HG03139 (cell line): Measurements from ENCODE around the gene PLXNA1.

Experiments
- ATAC-seq: cut with Tn5 transposase; IDR thresholded peaks from one replicate; pipeline ENCODE4 v1.9.1; 2021; ENCODE audit not compliant: unreplicated experiment

Gene PLXNA1

DNA sequence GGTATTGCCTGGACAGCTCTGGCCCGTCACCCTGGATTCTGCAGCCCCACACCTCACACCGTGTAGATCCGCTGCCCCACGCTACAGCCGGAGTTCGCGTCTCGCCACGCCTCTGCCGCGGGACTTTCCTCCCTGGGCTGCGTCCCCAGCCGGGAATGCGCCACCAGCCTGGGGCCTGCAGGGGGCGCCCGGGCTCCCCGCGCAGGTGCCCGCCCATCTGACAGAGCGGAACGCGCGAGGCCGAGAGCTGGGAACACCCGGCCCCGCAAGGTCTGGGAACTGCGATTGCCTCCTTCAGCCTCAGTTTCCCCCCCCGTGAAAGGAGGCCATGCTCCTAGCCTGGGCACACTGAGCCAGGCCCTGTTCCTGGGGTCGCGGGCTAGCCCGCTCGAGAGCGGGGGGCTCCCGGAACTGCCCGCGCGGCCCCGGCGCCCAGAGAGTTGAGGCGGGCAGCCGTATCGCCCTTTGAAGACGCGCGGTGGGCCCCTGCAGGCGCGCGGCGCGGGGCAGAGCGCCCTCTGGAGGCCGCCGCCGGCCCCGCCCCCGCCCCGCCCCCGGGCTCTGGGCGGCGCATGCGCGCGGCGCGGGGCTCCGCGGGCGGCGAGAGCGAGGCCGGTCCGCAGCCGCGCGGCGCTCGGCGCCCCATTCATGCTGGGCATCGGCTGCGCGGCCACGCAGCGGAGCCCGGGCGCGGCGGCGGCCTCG lies at the start of gene PLXNA1:
TSS of gene PLXNA1 (plus strand) at position 645 of the 705 bp plus-strand sequence. CDS start 5,479 bp downstream, outside the sequence.
- peak; percentile 69 for ATAC-seq

DNA sequence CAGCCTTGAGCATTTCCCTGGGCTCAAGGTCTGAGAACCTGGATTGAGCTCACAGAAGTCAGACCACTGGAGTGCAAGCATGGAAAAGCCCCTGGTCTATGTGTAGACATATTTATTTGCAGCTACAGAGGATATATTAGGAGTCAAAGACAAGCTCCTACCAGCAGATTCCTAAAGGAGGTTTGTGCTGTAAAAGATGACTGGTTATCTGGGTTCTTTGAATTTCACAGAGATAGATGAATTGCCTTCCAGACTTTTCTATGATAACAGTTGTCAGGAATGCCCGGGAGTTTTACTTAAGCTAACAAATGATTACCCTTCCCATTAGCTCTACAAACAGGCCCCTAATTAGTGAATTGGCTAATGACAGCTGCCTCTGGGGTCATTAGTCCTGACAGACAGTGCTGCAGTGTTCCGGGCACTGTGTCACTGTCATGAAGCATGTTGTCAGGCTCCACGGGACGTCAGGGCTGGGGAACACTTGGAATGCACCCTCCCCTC lies 48.8 kb upstream of the PLXNA1 start:
- ATAC-seq: no peak

DNA sequence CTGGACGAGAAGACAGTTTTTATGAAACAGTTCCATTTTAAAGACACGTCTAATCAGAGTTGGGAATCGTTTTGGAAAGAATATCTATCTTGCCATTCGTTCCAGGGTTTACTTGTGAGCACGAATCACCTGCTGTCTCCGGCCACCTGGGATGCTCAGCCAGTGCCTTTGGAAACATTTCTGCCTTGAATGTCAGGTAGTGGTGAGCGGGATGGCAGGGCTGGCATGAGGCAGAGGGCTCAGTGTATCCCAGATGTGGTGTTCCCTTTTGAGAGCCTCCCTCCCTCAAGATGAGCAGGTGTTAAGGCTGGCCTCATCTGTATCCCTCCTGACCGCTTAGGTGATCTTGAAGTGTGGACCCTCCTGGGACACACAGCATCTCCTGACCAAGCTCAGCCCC lies 47.9 kb upstream of the PLXNA1 start:
- ATAC-seq: no peak

DNA sequence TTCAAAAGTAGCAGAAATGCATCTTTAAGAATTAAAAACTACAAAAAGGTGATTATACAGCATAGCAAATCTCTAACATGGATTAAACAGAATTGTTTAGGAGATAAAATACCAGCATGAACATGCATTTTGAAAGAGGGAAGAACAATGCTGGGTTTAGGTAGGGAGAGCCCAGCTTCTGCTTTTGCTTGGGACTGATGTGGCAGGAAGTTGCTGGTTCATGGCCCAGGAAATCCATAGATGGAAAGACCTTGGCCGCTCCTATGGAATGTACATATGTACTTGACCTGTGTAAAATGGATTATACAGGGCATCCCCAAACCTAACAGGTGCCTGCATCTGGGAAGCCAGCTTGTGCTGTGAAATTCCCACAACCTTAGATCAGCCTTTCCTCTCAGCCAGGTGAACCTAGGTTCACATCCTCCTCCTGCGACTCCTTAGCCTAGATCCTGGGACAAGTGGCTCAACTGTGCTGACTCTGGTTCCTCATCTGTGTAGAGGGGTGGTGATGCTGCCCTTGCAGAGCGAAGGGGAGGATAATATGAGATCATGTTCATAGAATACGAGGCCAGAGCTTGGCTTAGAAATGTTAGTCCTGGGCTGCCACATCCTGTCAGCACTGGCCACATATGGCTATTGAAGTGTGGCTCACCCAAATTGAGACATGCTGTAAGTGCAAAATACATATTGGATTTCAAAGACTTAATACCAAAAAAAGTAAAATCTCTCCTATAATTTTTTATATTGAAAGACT lies 47.0 kb upstream of the PLXNA1 start:
- no peak for ATAC-seq

DNA sequence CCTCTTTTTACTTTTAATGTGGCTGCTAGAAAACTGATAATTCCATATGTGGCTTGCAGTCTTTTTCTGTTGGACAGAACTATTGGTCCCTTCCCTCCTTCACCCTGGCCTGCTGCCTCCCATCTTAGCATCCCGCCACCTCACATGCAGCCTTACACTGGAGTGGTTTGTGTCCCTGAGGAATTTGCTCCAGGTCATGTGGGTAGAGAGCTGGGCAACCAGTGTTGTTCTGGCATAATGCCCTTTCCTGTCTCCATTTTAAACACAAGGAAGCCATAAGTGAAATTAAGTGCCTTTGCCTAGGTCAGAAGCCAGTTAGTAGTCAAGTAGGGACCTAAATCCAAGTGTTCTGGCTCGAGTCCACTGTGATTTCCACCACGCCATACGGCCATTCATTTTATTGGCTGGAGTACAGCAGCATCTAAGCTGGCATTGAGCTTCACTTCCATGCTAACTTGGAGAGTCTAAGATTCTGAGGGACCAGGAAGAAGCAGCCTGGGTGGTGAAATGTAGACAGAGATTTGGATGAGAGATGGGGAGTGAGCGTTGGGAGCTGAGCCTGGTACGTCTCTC lies 46.0 kb upstream of the PLXNA1 start:
- ATAC-seq: no peak

DNA sequence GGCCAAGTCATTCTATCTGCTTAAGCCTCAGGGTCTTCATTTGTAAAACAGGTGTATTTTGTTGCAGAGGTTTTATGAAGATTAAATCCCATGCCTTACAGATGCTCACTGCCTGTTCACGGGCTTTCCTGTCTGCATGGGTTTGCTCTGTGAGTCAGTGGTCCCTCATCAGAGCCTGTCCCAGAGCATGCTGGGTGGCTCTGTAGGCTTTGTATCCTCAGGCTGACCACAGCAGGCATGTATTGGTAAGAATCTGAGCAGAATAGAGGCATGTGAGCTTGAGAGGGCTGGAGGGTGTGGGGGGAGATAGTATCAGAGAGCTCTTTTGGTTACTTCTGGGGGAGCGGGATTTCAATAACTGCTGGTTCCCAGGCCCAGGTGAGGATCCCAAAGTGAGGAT lies 45.4 kb upstream of the PLXNA1 start:
- no peak for ATAC-seq

DNA sequence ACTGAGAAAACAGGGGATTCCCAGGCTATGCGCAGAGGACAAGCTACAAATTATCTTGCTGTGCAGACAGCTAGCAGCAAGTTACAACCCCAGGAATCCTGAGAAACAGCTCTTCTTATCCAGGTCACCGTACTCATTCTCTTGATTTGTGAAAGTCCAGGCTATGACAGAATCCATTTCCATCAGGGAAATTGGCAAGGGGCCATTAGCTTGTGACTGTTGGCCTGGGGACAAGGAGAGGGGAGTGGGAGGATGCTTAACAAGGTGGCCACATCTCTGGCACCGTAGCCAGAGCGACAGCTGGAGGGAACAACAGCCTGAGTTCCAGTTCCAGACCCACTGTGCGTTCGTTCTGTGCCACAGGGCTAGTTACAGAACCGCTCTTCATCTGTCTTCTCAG lies 44.9 kb upstream of the PLXNA1 start:
- no peak for ATAC-seq

DNA sequence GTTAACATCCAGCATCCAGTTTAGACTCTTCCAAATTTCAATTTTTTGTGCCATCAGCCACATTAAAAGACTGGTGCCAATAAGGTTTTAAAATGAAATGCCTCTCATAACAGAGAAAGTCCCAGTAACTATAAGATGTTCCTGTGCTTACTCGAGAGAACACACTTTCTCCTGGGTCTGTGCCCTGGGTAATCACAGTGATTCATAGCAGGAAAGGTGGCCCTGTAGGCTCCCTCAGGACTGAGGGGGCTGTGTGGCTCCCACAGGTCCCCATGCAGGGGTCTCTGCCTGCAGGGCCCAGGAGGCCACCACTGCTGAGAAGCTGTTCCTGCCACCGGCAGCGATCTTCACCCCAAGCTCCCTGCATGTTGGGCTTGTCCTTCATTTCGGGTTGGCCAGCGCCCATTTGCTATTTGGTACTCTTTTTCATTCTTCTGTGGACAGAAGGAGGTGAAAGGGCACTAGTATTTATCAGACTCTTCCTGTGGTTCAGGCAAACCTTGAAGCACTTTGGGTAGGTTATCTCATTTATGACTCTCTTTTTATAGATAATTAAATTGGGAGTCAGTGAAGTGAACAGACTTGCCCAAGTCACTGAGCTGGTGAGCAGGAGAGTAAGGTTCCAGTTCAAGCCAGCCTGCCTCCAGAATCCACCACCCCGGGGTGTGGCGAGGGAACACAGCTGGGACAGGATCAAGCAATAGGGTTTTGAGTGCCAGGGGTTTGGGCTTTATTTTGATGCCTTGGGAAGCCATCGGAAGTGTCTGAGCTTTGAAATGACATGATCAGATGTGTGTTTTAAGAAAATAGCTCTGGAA lies 44.2 kb upstream of the PLXNA1 start:
- no peak for ATAC-seq

DNA sequence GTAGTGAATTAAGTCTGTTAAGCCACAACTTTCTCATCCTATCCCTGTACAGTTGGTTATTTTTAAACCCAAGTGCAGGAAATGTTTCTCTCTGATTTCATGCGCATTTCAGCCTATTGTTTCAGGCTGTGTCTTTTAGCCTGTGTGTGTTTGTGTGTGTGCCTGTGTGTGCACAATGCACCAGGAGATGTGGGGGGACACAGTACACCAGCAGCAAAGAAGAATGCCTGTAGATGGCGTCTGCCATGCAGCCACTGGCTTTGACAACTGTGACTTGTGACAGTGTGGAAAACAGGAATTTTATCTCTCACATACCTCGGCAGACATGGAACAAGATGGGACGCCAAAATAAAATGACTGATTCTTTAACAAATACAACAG lies 43.6 kb upstream of the PLXNA1 start:
- no peak for ATAC-seq

DNA sequence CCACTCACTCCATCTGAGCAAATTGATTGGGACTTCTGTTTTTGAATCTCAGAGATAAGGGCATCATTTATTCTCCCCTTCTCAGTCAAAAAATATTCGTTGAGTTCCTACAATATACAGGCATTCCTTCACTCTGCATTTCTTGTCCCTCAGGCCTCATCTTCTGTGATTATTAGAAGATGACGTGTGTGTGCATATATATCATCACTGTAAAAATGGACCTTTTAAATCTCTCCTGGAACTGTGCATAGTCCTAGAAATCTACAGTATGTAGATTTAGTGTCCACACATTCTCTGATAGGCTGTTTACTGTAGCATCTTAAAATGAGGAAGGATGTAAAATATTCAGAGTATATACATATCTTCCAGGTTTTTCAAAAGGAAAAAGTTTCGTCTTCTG lies 43.2 kb upstream of the PLXNA1 start:
- ATAC-seq: no peak

DNA sequence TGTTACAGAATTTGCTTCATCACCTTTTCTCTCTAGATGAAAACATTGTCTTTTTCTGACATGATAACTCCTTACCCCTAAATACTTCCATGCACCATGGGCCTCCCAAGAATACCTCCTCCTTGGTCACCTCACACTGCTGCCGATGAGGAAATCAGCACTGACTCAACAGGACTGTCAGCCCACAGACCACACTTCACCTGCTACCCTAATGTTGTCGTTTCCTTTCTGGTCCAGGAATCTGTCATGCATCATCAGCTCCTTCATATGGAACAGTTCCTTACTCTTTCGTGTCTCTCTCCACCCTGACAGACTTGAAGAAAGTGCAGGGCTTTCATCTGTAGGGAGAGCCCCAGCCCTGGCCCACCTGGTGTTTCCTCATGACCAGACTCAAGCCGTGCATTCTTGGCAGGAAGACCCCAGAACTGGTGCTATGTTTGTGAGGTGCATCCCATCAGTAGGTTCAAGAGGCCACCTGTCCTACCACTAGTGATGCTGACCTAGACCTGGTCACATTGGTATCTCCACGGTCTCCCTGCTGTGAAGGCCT lies 41.1 kb upstream of the PLXNA1 start:
- no peak for ATAC-seq

DNA sequence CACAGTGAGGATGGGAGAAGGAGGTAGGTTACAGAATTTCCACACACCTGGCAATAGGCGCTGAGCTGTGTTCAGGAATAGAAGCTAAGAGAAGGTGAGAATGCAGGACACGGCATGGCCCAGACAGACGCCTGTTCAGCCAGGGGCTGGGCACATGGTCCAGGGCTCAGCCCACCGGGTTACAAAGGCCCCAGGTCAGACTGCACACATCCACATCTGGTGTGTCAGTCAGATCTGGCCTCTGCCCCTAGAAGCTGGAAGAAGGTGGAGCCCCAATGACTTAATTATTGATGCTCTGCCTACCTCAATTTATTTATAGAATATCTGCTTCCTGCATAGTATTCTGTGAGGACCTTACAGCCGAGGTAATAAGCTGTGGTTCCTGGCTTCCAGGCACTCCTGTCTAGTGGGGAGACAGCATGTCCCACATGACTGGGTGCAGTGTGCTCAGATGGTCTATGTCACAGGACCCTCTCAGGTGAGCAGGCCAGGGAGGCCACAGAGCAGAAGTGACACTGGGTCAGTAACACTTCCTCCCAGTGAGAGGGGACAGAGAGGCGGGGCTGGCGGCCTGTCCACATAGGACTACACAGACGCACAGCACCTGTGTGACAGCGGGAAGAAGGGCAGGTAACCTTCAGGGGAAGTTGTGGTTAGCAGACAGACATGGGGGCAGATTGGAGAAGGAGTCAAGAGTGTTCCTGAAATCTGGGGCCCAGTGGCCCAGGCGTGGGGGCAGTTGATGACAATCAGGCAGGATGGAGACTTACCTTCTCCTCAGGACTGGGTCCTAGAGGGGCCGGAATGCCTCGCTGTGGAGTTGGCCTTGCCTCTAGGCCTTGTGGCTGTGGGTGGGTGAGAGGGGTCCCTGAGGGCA lies 38.6 kb upstream of the PLXNA1 start:
- ATAC-seq: no peak

DNA sequence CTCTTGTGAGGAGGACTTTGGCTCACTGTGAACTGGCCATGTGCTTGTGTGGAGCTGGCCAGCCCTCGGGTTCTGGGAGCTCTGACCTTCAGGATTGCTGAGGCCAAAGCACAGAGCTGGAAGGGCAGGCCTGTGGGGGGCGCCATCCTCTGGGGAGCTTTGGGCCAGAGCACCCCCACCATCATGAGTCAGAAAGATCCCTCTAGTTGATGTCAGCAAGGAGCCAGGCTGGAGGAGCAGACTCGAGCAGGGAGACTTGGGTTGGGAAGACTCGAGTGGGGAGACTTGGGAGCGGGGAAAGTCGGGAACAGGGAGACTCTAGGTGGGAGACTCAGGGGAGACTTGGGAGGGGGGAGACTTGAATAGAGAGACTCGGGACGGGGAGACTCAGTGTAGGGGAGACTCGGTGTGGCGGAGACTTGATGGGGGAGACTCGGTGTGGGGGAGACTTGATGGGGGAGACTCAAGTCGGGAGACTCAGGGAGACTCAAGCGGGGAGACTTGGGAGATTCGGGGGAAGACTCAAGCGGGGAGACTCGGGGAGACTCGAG lies 37.7 kb upstream of the PLXNA1 start:
- ATAC-seq: no peak

DNA sequence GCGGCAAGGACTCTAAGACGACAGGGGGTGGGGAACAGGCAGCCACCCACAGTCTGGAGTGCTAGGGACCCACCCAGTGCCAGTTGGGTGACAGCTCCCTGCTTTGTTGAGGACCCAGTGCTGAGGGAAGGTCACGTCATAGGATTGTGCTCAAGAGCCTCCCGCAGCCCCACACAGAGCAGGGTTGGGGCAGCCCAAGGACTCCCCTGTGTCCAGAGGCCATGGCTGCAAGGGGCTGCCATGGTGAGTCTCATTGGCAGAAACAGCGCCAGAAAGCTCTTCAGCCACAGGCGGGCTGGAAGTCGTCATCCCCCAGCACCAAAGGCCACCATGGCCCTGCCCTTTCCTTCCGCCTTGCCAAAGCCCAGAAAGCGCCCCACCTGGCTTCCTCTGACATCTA lies 37.0 kb upstream of the PLXNA1 start:
- no peak for ATAC-seq

DNA sequence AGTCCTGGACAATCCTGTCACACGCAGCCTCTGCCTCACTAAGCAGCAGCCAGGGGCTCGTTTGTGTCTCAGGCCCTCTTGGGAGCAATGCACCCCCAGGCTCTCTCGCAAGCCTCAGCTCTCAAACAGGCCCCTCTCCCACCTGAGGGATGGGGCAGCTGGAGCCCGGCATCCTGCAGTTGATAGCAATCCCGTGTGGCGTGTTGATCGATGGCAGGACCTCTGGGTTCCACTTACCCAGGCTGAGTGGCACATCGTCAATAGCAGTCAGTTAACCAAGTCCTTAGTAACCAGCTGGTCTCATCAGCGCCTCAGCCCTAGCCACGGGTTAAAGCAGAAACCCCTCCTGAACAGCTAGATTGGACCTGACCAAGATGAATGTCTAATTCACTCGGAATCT lies 36.5 kb upstream of the PLXNA1 start:
- no peak for ATAC-seq

DNA sequence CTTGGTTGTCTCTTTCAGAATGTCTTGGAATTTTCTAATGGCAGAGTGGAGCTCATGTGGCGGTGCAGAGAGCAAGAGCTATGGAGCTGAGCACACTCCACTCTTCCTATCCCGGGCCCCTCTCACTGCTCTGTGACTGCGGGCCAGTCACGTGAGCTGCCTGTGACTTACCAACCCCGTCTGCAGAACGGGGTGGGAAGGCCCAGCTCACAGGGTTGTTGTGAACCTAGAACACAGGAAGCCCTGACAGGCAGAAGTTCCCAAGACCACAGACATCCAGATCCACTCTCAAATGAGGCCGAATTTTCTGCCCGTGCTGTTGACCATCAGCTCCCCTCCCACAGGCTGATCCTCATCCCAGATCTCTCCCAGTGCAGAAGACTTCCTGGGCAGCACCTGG lies 35.5 kb upstream of the PLXNA1 start:
- no peak for ATAC-seq

DNA sequence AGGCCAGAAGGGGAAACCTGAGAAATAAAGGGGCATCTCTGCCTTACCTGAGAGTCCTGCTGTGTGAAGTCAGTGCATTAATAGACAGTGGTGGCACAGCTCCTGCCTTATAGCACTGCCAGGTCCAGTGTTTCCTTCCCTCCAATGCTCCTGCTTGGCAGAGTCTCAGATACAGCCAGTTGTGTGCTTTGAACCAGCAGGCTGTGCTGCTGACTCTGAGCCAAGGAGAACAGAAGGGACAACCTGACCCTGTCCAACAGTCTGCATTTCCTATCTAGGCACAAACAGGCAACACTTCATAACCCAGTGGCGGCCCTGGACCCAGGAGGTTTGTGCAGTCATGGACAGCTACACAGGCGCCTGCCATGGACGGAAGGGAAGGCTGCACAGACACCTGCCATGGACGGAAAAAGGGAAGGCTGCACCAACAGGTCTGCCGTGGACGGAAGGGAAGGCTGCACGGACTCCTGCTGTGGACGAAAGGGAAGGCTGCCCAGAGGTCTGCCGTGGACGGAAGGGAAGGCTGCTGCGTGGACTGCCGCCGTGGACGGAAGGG lies 33.9 kb upstream of the PLXNA1 start:
- no peak for ATAC-seq

DNA sequence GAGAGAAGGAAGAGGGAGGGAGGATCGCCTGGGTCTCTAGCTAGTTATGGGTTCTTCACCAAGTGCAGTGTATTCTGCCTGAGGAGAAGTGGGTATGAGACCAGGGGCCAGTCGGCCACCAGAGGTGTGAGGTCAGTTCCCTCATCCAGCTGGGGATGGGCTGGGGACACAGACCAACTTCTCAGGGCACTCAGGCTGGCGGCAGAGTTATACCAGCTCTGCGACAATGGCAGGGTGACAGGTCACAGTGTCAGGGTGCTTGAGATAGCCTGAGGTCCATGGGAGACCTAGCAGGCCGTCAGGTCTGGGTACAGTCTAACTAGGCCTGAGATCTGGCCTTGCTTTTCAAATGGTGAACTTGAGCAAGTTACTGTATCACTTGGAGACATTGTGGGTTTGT lies 31.4 kb upstream of the PLXNA1 start:
- no peak for ATAC-seq

DNA sequence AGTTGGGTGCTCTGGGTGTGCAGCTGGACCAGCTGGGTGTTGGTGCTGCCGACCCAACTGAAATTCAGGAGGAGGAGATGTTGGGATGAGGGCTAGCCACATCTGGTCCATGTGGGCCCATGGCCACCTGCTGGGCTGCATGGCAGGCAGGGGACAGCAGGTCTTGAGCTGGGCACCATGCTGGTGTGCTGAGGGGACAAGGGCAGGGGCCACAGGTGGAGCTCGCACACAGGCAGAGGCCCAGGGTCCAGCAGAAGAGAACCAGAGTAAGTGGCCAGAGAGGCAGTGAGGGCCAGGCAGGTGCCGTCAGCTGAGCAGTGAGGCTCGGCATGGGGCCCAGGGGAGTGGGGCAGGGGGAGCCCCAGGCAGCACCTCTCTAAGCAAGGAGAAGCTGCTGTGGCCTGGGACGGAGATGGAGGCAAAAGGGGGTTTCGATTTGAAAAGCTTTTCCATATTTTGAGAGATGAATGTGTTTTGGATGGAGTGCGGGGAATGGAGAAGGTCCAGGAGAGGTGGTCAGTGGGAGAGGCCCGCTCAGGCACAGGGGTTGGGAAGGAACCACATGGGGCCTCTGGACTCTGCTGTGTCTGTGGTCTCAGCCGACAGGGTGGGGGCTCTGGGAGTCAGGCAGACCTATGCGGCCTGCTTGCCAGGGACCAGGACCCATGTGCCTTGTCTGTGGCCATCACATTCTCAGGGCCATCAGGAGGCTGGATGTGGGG lies 30.5 kb upstream of the PLXNA1 start:
- no peak for ATAC-seq
